WTC11 (cell line): ENCODE data around the gene CLDN6. TPM values are rescaled to one million over a fixed set of nuclear protein-coding genes. Genes with fewer than 3 reads are reported as not detected.

Experiments used
- ATAC-seq: fragments of 200-7000 bp; cut with Tn5 transposase; 2 replicates; pipeline ENCODE4 v1.10.0; 2021; ENCODE audit warnings: mild to moderate bottlenecking, moderate library complexity
- CTCF ChIA-PET: fragments of 300-600 bp; sonication (Branson Sonifier 250); formaldehyde crosslinking; loops from one replicate; lab custom pipeline; 2021; ENCODE audit warnings: antibody characterized with exemption; lab: Charles Lee
- POLR2A ChIA-PET: fragments of 350-600 bp; sonication (Branson Sonifier 250); formaldehyde crosslinking; loops from one replicate; lab custom pipeline; 2021; ENCODE audit warnings: antibody characterized with exemption; lab: Charles Lee
- DNase-seq: peaks from one replicate; pipeline ENCODE4 v3.0.0; 2021; ENCODE audit warnings: low spot score
- H3K27ac Mint-ChIP-seq: 2 replicates; pipeline ENCODE4 v1.8.0; 2021; ENCODE audit warnings: mixed read lengths
- H3K27me3 Mint-ChIP-seq: 2 replicates; pipeline ENCODE4 v1.8.0; 2021; ENCODE audit warnings: low read depth, mild to moderate bottlenecking, moderate library complexity, mixed read lengths
- H3K36me3 Mint-ChIP-seq: 2 replicates; pipeline ENCODE4 v1.8.0; 2021; ENCODE audit warnings: mixed read lengths
- H3K4me1 Mint-ChIP-seq: 2 replicates; pipeline ENCODE4 v1.8.0; 2022; ENCODE audit warnings: mixed read lengths
- H3K4me3 Mint-ChIP-seq: 2 replicates; pipeline ENCODE4 v1.8.0; 2021; ENCODE audit warnings: mild to moderate bottlenecking, moderate library complexity, mixed read lengths
- H3K9me3 Mint-ChIP-seq: 2 replicates; pipeline ENCODE4 v1.8.0; 2021; ENCODE audit warnings: mixed read lengths
- ATF1 ChIP-seq: sonication (generic); formaldehyde crosslinking; IDR thresholded peaks from 2 replicates; pipeline ENCODE4 v1.8.1; 2023; ENCODE audit warnings: mild to moderate bottlenecking, moderate library complexity, missing genetic modification reagents
- FOXK1 ChIP-seq: sonication (generic); formaldehyde crosslinking; IDR thresholded peaks from 2 replicates; pipeline ENCODE4 v1.8.0; 2022; ENCODE audit warnings: mild to moderate bottlenecking, moderate library complexity, missing genetic modification reagents
- JAZF1 ChIP-seq: fragments of 250-450 bp; sonication (Bioruptor Pico); IDR thresholded peaks from 2 replicates; pipeline ENCODE4 v1.9.0; 2021; ENCODE audit warnings: moderate library complexity, mild to moderate bottlenecking, inconsistent platforms
- MXD4 ChIP-seq: fragments of 250-450 bp; sonication (Bioruptor Pico); IDR thresholded peaks from 2 replicates; pipeline ENCODE4 v1.8.0; 2021; ENCODE audit warnings: mild to moderate bottlenecking, moderate library complexity, borderline replicate concordance
- OVOL2 ChIP-seq: fragments of 250-450 bp; sonication (Bioruptor Pico); IDR thresholded peaks from 2 replicates; pipeline ENCODE4 v1.9.0; 2021; ENCODE audit warnings: mild to moderate bottlenecking, borderline replicate concordance
- TEAD4 ChIP-seq: sonication (generic); formaldehyde crosslinking; IDR thresholded peaks from 2 replicates; pipeline ENCODE4 v1.8.0; 2022; ENCODE audit warnings: mild to moderate bottlenecking, missing genetic modification reagents
- TP53 ChIP-seq: sonication (generic); formaldehyde crosslinking; IDR thresholded peaks from 2 replicates; pipeline ENCODE4 v1.8.1; 2023; ENCODE audit warnings: mild to moderate bottlenecking, missing genetic modification reagents
- ZNF121 ChIP-seq: sonication (generic); formaldehyde crosslinking; IDR thresholded peaks from 2 replicates; pipeline ENCODE4 v1.8.0; 2023; ENCODE audit warnings: missing genetic modification reagents
- ZNF138 ChIP-seq: sonication (generic); formaldehyde crosslinking; conservative IDR thresholded peaks from 2 replicates; pipeline ENCODE4 v1.8.1; 2022; ENCODE audit warnings: mild to moderate bottlenecking, moderate library complexity, missing genetic modification reagents
- ZNF219 ChIP-seq: sonication (generic); formaldehyde crosslinking; IDR thresholded peaks from 2 replicates; pipeline ENCODE4 v1.8.0; 2023; ENCODE audit warnings: missing genetic modification reagents, mild to moderate bottlenecking, borderline replicate concordance
- ZNF232 ChIP-seq: sonication (generic); formaldehyde crosslinking; IDR thresholded peaks from 2 replicates; pipeline ENCODE4 v1.8.0; 2022; ENCODE audit warnings: mild to moderate bottlenecking, missing genetic modification reagents
- ZNF671 ChIP-seq: fragments of 250-450 bp; sonication (Bioruptor Pico); IDR thresholded peaks from 2 replicates; pipeline ENCODE4 v1.8.0; 2021; ENCODE audit warnings: mild to moderate bottlenecking
- total RNA-seq: library from RNA; stranded (reverse); gene quantifications from 3 replicates; pipeline ENCODE4 v1.2.3, GENCODE V29; 2021
- TF ChIP-seq, protein P1 (sequence below): sonication (generic); formaldehyde crosslinking; IDR thresholded peaks from 2 replicates; pipeline ENCODE4 v1.8.0; 2023; ENCODE audit warnings: missing genetic modification reagents, mild to moderate bottlenecking, borderline replicate concordance
- TF ChIP-seq, protein P2 (sequence below): sonication (generic); formaldehyde crosslinking; conservative IDR thresholded peaks from 2 replicates; pipeline ENCODE4 v1.8.1; 2023; ENCODE audit warnings: mild to moderate bottlenecking, low read depth, missing genetic modification reagents, moderate library complexity
- TF ChIP-seq, protein P3 (sequence below): fragments of 250-450 bp; sonication (Bioruptor Pico); IDR thresholded peaks from 2 replicates; pipeline ENCODE4 v1.9.0; 2021; ENCODE audit warnings: mild to moderate bottlenecking
- TF ChIP-seq, protein P4 (sequence below): sonication (generic); formaldehyde crosslinking; IDR thresholded peaks from 2 replicates; pipeline ENCODE4 v1.8.0; 2022; ENCODE audit warnings: mild to moderate bottlenecking, missing genetic modification reagents

Gene CLDN6
- total RNA-seq, 1 experiment from 2014 or later: 746 TPM

DNA sequence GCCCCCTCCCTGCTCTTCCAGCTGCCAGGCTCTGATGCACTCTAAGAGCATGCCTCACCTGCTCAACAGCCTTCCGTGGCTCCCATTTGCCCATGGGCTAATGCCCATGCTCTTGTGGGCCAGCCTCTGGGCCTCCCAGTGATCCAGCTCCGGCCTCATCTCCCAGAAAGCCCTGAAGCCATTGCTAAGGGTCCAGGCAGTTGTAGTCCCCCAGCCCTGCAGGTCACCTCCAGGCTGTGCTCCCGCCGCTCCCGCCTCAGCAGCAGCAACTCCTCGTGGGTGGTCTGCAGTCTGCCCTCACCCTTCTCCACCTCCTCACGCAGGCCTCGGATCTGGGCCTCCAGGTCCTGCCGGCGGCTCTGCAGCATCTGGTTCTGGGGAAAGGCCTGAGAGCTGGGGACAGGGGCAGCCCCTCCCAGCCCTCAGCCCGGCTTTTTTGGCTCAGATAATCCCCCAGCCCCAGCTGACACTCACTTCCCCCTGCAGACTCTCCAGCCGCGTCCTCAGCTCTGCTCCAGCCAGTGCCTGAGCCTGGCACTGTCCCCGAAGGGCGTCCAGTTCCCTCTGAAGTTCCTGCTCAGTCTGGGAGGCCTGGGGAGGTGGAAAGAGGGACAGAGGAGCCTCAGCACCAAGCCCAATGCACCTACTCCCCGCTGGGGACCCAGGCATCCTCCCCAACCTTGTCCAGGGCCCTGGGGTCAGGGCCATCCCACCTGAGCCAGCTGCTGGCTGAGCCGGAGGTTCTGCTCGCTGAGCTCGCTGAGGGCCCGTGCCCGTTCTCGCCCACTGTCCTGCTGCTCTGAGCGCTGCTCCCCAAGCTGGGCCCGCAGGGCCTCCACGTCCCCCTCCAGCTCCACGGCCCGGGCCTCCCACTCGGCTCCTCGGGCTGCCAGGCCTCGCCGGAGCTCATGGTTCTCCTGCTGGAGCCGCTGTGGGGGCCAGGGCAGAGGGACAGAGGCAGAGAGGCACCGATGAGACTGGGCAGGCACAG is 12.5 kb upstream of the CLDN6 start:
- no peak for TF ChIP-seq ZNF671 (CRISPR knock-in tag)
- TF ChIP-seq, protein P1, sequence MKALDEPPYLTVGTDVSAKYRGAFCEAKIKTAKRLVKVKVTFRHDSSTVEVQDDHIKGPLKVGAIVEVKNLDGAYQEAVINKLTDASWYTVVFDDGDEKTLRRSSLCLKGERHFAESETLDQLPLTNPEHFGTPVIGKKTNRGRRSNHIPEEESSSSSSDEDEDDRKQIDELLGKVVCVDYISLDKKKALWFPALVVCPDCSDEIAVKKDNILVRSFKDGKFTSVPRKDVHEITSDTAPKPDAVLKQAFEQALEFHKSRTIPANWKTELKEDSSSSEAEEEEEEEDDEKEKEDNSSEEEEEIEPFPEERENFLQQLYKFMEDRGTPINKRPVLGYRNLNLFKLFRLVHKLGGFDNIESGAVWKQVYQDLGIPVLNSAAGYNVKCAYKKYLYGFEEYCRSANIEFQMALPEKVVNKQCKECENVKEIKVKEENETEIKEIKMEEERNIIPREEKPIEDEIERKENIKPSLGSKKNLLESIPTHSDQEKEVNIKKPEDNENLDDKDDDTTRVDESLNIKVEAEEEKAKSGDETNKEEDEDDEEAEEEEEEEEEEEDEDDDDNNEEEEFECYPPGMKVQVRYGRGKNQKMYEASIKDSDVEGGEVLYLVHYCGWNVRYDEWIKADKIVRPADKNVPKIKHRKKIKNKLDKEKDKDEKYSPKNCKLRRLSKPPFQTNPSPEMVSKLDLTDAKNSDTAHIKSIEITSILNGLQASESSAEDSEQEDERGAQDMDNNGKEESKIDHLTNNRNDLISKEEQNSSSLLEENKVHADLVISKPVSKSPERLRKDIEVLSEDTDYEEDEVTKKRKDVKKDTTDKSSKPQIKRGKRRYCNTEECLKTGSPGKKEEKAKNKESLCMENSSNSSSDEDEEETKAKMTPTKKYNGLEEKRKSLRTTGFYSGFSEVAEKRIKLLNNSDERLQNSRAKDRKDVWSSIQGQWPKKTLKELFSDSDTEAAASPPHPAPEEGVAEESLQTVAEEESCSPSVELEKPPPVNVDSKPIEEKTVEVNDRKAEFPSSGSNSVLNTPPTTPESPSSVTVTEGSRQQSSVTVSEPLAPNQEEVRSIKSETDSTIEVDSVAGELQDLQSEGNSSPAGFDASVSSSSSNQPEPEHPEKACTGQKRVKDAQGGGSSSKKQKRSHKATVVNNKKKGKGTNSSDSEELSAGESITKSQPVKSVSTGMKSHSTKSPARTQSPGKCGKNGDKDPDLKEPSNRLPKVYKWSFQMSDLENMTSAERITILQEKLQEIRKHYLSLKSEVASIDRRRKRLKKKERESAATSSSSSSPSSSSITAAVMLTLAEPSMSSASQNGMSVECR (CRISPR knock-in tag): no peak
- no peak for DNase-seq
- no peak for ATAC-seq
- Mint-ChIP-seq H3K9me3 (no peaks in the 10 kb centered on the region), H3K4me1 (peaks cover 24% of the 10 kb centered on the region), H3K36me3 (peaks cover 20% of the 10 kb centered on the region), H3K4me3 (no peak overlapping the region), H3K27ac (no peak overlapping the region), H3K27me3 (no peaks in the 10 kb centered on the region)
- CTCF ChIA-PET: interaction anchor here (0.9 to 9.8 kb wide), 32 partner anchors 10 to 144 kb away, joined by 3 to 355 read pairs (median 8); partner anchors contain the start of genes BICDL2, CLDN6, CLDN9 and FLYWCH1
- POLR2A ChIA-PET: interaction anchor here (1.0 to 17.1 kb wide), 5 partner anchors 12 to 28 kb away, joined by 5 to 502 read pairs (median 9); partner anchors contain the start of genes CLDN6, CLDN9 and TNFRSF12A

DNA sequence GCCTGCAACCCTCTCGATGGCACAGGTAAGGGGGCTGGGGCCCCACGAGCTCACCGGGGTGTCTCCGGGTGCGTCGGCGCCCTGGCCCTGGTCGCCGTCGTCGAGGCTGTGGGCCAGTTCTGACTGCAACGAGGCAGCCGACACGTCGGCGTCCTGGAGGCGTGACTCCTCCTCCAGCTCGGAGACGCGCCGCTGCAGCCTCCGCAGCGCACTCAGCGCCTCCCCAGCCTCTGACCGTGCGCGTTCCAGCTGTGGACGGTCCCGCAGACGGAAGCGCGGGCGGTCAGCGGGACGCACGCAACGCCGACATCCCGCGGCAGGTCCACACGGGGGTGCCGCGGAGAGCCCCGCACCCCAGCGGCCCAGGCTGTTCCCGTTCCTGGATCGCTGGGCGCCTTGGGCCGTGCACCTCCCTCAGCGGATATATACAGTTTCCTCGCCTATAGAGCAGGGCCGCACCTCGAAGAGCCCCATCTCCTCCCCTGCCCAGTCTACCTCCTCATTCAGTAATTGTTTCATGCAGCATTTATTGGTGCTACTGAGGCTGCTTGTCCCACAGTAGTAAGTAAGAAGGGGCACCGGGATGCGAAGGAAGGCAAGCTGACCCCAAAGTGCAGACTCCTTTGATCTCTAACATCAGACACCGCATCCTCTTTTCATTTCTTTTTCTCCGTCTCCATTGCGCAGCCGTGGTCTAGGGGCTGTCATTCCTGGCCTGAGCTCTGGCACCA is 11.7 kb upstream of the CLDN6 start:
- no peak overlapping the region for H3K27ac Mint-ChIP-seq
- ATAC-seq: no peak
- no peak for DNase-seq
- H3K9me3 Mint-ChIP-seq: no peaks in the 10 kb centered on the region
- no peak overlapping the region for H3K4me3 Mint-ChIP-seq
- ChIA-PET POLR2A (interaction anchor here (6.0 to 17.1 kb wide), 2 partner anchors 11 to 23 kb away, joined by 87 to 502 read pairs; partner anchors contain the start of genes CLDN6, CLDN9 and TNFRSF12A), CTCF (interaction anchor here (1.0 to 9.8 kb wide), 9 partner anchors 9 to 69 kb away, joined by 3 to 355 read pairs (median 86); partner anchors contain the start of genes BICDL2, CLDN6, CLDN9 and HCFC1R1)
- TF ChIP-seq ZNF219 (CRISPR knock-in tag): no peak
- TF ChIP-seq ZNF121 (CRISPR knock-in tag): no peak
- TF ChIP-seq, protein P2, sequence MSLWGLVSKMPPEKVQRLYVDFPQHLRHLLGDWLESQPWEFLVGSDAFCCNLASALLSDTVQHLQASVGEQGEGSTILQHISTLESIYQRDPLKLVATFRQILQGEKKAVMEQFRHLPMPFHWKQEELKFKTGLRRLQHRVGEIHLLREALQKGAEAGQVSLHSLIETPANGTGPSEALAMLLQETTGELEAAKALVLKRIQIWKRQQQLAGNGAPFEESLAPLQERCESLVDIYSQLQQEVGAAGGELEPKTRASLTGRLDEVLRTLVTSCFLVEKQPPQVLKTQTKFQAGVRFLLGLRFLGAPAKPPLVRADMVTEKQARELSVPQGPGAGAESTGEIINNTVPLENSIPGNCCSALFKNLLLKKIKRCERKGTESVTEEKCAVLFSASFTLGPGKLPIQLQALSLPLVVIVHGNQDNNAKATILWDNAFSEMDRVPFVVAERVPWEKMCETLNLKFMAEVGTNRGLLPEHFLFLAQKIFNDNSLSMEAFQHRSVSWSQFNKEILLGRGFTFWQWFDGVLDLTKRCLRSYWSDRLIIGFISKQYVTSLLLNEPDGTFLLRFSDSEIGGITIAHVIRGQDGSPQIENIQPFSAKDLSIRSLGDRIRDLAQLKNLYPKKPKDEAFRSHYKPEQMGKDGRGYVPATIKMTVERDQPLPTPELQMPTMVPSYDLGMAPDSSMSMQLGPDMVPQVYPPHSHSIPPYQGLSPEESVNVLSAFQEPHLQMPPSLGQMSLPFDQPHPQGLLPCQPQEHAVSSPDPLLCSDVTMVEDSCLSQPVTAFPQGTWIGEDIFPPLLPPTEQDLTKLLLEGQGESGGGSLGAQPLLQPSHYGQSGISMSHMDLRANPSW (CRISPR knock-in tag): no peak
- TF ChIP-seq ATF1: no peak
- no peak for TF ChIP-seq MXD4 (CRISPR knock-in tag)
- no peak for TF ChIP-seq ZNF232
- no peak for TF ChIP-seq TP53 (CRISPR knock-in tag)
- no peak for TF ChIP-seq ZNF138 (CRISPR knock-in tag)
- TF ChIP-seq, protein P3, sequence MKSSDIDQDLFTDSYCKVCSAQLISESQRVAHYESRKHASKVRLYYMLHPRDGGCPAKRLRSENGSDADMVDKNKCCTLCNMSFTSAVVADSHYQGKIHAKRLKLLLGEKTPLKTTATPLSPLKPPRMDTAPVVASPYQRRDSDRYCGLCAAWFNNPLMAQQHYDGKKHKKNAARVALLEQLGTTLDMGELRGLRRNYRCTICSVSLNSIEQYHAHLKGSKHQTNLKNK: no peak
- TF ChIP-seq, protein P4, sequence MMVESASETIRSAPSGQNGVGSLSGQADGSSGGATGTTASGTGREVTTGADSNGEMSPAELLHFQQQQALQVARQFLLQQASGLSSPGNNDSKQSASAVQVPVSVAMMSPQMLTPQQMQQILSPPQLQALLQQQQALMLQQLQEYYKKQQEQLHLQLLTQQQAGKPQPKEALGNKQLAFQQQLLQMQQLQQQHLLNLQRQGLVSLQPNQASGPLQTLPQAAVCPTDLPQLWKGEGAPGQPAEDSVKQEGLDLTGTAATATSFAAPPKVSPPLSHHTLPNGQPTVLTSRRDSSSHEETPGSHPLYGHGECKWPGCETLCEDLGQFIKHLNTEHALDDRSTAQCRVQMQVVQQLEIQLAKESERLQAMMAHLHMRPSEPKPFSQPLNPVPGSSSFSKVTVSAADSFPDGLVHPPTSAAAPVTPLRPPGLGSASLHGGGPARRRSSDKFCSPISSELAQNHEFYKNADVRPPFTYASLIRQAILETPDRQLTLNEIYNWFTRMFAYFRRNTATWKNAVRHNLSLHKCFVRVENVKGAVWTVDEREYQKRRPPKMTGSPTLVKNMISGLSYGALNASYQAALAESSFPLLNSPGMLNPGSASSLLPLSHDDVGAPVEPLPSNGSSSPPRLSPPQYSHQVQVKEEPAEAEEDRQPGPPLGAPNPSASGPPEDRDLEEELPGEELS (CRISPR knock-in tag): no peak
- no peak for TF ChIP-seq TEAD4 (CRISPR knock-in tag)
- no peak for TF ChIP-seq JAZF1 (CRISPR knock-in tag)
- no peak for TF ChIP-seq FOXK1 (CRISPR knock-in tag)
- TF ChIP-seq OVOL2 (CRISPR knock-in tag): no peak
- H3K4me1 Mint-ChIP-seq: peaks cover 22% of the 10 kb centered on the region
- H3K36me3 Mint-ChIP-seq: peaks cover 20% of the 10 kb centered on the region
- H3K27me3 Mint-ChIP-seq: no peaks in the 10 kb centered on the region
